ENCODE measurements around the gene ZNF648. TPM values are rescaled to one million over a fixed set of nuclear protein-coding genes. Genes with fewer than 3 reads are reported as not detected.

The ZNF648 gene
- total and polyA plus RNA-seq, 10 of the 15 experiments (the other 5 are each of a cell fraction or from before 2014, with no cell fraction given): 0.05 TPM; not detected in 9

- TF ChIP-seq RELB (IDR thresholded peaks at IDR 0.05; ENCODE audit: low read depth): no peak
- TF ChIP-seq RAD21 (IDR thresholded peaks at IDR 0.05; ENCODE audit: insufficient read depth, low read depth, low read length): no peak
- TF ChIP-seq STAT1 (conservative IDR thresholded peaks at IDR 0.05): no peak
- TF ChIP-seq RFX5 (IDR thresholded peaks at IDR 0.05; ENCODE audit: low read depth, low read length): no peak
- no peak for TF ChIP-seq MTA2 (IDR thresholded peaks at IDR 0.05; ENCODE audit: low read depth)
- TF ChIP-seq FOXM1 (IDR thresholded peaks at IDR 0.05; ENCODE audit: low read depth, low read length): no peak
- TF ChIP-seq PKNOX1 (IDR thresholded peaks at IDR 0.05): no peak
These were observed 711 bp upstream of the ZNF648 start (continued) for GRCh38 chr1:182062223-182062622.

- no peak overlapping the region for H3K9ac ChIP-seq (ENCODE audit: control insufficient read depth, insufficient read depth, low read length)
- ChIA-PET SMC1A (ENCODE audit: uncharacterized antibody, unreplicated experiment) (no interaction called here), RAD21 (ENCODE audit: unreplicated experiment) (no interaction called here), POLR2A (no interaction called here), CTCF (no interaction called here)
- DNase-seq (ENCODE audit: low read depth, low spot score): no peak
- no peak for ATAC-seq
- 5% methylated on average over 6 of the region's 6 CpGs for WGBS (ENCODE audit: insufficient coverage, insufficient replicate concordance, low lambda C conversion rate, missing lambda C conversion rate)
- no peaks in the 10 kb centered on the region for H3K79me2 ChIP-seq (ENCODE audit: control insufficient read depth, insufficient read depth, low read length)
- H3K4me2 ChIP-seq (ENCODE audit: control insufficient read depth, insufficient read depth): no peak overlapping the region
- H3K27ac ChIP-seq (ENCODE audit: control insufficient read depth, insufficient read depth): no peak overlapping the region
- in situ Hi-C loops (cut with MboI) (no loop called here), intact Hi-C loops (cut with micrococcal nuclease; ENCODE audit: unreplicated experiment) (no loop called here)
- no peak overlapping the region for H2AFZ ChIP-seq (ENCODE audit: control insufficient read depth, low read depth, low read length)
- no peaks in the 10 kb centered on the region for H3K36me3 ChIP-seq (ENCODE audit: control insufficient read depth in 2 of 2, insufficient read depth in 2 of 2, low read length in 1 of 2)
- BruUV-seq (replicated peaks): no TSS peak
- peaks cover 3 to 7% of the 10 kb centered on the region in 2 experiments; a peak in 3 of 4 replicates for H3K27me3 ChIP-seq (replicated peaks in 1 of 2; ENCODE audit: control insufficient read depth in 2 of 2, insufficient read depth in 2 of 2, low read length in 1 of 2)
- no peaks in the 10 kb centered on the region for H3K4me1 ChIP-seq (ENCODE audit: control insufficient read depth, insufficient read depth, low read length)
- no peaks in the 10 kb centered on the region; the same call in 1 of the 2 replicates for H4K20me1 ChIP-seq (ENCODE audit: control insufficient read depth, insufficient read depth)
- no peak overlapping the region for H3K4me3 ChIP-seq
- H3K9me3 ChIP-seq (replicated peaks; ENCODE audit: control insufficient read depth, insufficient read depth, low read length): no peaks in the 10 kb centered on the region
- FAIRE-seq: no peak
- TF ChIP-seq BHLHE40 (IDR thresholded peaks at IDR 0.05; ENCODE audit: borderline replicate concordance in 1 of 2, low read depth in 2 of 2, low read length in 1 of 2) (no peak), RELB (IDR thresholded peaks at IDR 0.05; ENCODE audit: low read depth) (no peak), MTA2 (IDR thresholded peaks at IDR 0.05; ENCODE audit: low read depth) (no peak), HCFC1 (IDR thresholded peaks at IDR 0.05; ENCODE audit: low read length) (no peak), RB1 (IDR thresholded peaks at IDR 0.05; ENCODE audit: borderline replicate concordance) (no peak), HDAC6 (IDR thresholded peaks at IDR 0.05; ENCODE audit: unreplicated experiment) (no peak), RAD51 (IDR thresholded peaks at IDR 0.05) (no peak), ATF2 (IDR thresholded peaks at IDR 0.05; ENCODE audit: low read length) (no peak), USF1 (IDR thresholded peaks at IDR 0.05; ENCODE audit: borderline replicate concordance, extremely low read length, insufficient read depth, low read depth, low read length) (no peak), IKZF2 (IDR thresholded peaks at IDR 0.05) (no peak), JUND (IDR thresholded peaks at IDR 0.05; ENCODE audit: low read depth, low read length) (no peak)
These were observed 635 bp downstream of the ZNF648 start for GRCh38 chr1:182060877-182061276.

All from GM12878 (cell line).